OCI-LY1 (cell line): ENCODE results near the gene RWDD3.

Experiments used
- H2AFZ ChIP-seq: fragments of 200-600 bp; sonication (generic), shearing (Covaris generic); 2 replicates; pipeline ENCODE4 v1.6.0; 2014; ENCODE audit warnings: antibody characterized with exemption, mild to moderate bottlenecking, low read length
- H3F3A ChIP-seq: fragments of 200-600 bp; sonication (generic), shearing (Covaris generic); 2 replicates; pipeline ENCODE4 v1.6.0; 2014; ENCODE audit warnings: mild to moderate bottlenecking, antibody characterized with exemption, low read length, moderate library complexity; ENCODE audit not compliant: insufficient read depth
- H3K27ac ChIP-seq: fragments of 200-600 bp; sonication (generic); 2 replicates; pipeline ENCODE4 v1.5.1; 2014; ENCODE audit warnings: low read length, mixed run types, mild to moderate bottlenecking, low read depth; ENCODE audit not compliant: poor library complexity, severe bottlenecking
- H3K27me3 ChIP-seq: fragments of 200-600 bp; sonication (generic); 2 replicates; pipeline ENCODE4 v1.6.0; 2014; ENCODE audit warnings: antibody characterized with exemption, mild to moderate bottlenecking, low read length, moderate library complexity; ENCODE audit not compliant: insufficient read depth
- H3K36me3 ChIP-seq: fragments of 200-600 bp; sonication (generic); 2 replicates; pipeline ENCODE4 v1.6.1; 2014; ENCODE audit warnings: mild to moderate bottlenecking, antibody characterized with exemption, low read length, moderate library complexity, mixed read lengths; ENCODE audit not compliant: insufficient read depth
- H3K4me1 ChIP-seq: fragments of 200-600 bp; sonication (generic); 2 replicates; pipeline ENCODE4 v1.5.1; 2014; ENCODE audit warnings: mild to moderate bottlenecking, low read length, moderate library complexity; ENCODE audit not compliant: insufficient read depth, severe bottlenecking
- H3K4me2 ChIP-seq: fragments of 200-600 bp; sonication (generic), shearing (Covaris generic); 2 replicates; pipeline ENCODE4 v1.6.1; 2014; ENCODE audit warnings: low read length
- H3K4me3 ChIP-seq: fragments of 200-600 bp; sonication (generic); 2 replicates; pipeline ENCODE4 v1.5.1; 2014; ENCODE audit warnings: low read length, low read depth, mild to moderate bottlenecking, mixed read lengths; ENCODE audit not compliant: poor library complexity, severe bottlenecking
- H3K79me2 ChIP-seq: fragments of 200-600 bp; shearing (Covaris generic); 2 replicates; pipeline ENCODE4 v1.6.1; 2016; ENCODE audit warnings: mixed run types, low read length, mixed read lengths; ENCODE audit not compliant: insufficient read depth
- H3K9ac ChIP-seq: fragments of 200-600 bp; sonication (generic), shearing (Covaris generic); 2 replicates; pipeline ENCODE4 v1.6.1; 2014; ENCODE audit warnings: mild to moderate bottlenecking, low read length, mixed read lengths
- H3K9me2 ChIP-seq: fragments of 200-600 bp; sonication (generic), shearing (Covaris generic); 2 replicates; pipeline ENCODE4 v1.6.1; 2014; ENCODE audit warnings: low read depth, mild to moderate bottlenecking, low read length, mixed read lengths
- H3K9me3 ChIP-seq: fragments of 200-600 bp; shearing (Covaris generic); 2 replicates; pipeline ENCODE4 v1.6.1; 2014; ENCODE audit warnings: low read length, mixed read lengths
- H4K20me1 ChIP-seq: fragments of 200-600 bp; sonication (generic), shearing (Covaris generic); 2 replicates; pipeline ENCODE4 v1.6.0; 2016; ENCODE audit warnings: mild to moderate bottlenecking, low read length; ENCODE audit not compliant: insufficient read depth
- EZH2 ChIP-seq: fragments of 200-600 bp; sonication (generic), shearing (Covaris generic); IDR thresholded peaks from 2 replicates; pipeline ENCODE4 v1.8.0; 2017; ENCODE audit warnings: borderline replicate concordance, mixed run types, mild to moderate bottlenecking, antibody characterized with exemption, low read length, moderate library complexity, mixed read lengths
- TF ChIP-seq, protein P1 (sequence below): fragments of 200-600 bp; sonication (generic), shearing (Covaris generic); IDR thresholded peaks from 2 replicates; pipeline ENCODE4 v1.5.1; 2017; ENCODE audit warnings: mild to moderate bottlenecking, antibody characterized with exemption, low read length, moderate library complexity, mixed read lengths

RWDD3 gene

GRCh38 chr1:95216292-95216990 is 17.6 kb upstream of the RWDD3 start:
- Histone ChIP-seq H3K4me3 (no peak overlapping the region), H3K36me3 (no peaks in the 10 kb centered on the region), H3F3A (no peaks in the 10 kb centered on the region), H3K4me1 (no peaks in the 10 kb centered on the region), H2AFZ (no peak overlapping the region), H3K27me3 (no peaks in the 10 kb centered on the region), H4K20me1 (no peaks in the 10 kb centered on the region), H3K9me3 (no peaks in the 10 kb centered on the region), H3K9me2 (no peaks in the 10 kb centered on the region), H3K4me2 (no peak overlapping the region; the same call in 1 of the 2 replicates), H3K27ac (no peak overlapping the region), H3K9ac (no peak overlapping the region), H3K79me2 (no peaks in the 10 kb centered on the region)
- TF ChIP-seq EZH2, result no peak
- TF ChIP-seq, protein P1, sequence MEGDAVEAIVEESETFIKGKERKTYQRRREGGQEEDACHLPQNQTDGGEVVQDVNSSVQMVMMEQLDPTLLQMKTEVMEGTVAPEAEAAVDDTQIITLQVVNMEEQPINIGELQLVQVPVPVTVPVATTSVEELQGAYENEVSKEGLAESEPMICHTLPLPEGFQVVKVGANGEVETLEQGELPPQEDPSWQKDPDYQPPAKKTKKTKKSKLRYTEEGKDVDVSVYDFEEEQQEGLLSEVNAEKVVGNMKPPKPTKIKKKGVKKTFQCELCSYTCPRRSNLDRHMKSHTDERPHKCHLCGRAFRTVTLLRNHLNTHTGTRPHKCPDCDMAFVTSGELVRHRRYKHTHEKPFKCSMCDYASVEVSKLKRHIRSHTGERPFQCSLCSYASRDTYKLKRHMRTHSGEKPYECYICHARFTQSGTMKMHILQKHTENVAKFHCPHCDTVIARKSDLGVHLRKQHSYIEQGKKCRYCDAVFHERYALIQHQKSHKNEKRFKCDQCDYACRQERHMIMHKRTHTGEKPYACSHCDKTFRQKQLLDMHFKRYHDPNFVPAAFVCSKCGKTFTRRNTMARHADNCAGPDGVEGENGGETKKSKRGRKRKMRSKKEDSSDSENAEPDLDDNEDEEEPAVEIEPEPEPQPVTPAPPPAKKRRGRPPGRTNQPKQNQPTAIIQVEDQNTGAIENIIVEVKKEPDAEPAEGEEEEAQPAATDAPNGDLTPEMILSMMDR, result no peak

DNA sequence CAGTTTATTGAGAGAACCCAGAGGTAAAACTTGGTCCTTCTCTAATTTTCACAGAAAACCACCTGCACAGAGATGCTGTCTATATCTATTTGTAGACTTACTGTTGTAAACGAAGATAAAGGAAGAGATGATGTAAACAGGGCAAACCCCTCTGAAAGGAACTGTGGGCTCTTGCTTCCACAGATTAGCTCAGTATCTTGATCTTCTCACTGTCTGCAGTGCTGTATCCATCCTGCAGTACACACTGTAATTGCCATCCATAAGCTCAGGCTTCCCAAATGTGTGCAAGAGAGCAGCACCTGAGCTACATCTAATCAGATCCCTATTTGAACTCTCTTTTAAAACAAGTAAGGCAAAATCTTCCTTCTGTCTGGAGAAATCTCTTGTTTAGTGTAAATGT is 16.6 kb upstream of the RWDD3 start:
- H3K79me2 ChIP-seq, result no peaks in the 10 kb centered on the region
- H3K36me3 ChIP-seq, result no peaks in the 10 kb centered on the region
- no peak overlapping the region for H3K4me3 ChIP-seq
- no peaks in the 10 kb centered on the region for H3F3A ChIP-seq
- H3K9me2 ChIP-seq, result no peaks in the 10 kb centered on the region
- no peak overlapping the region for H3K4me2 ChIP-seq
- no peaks in the 10 kb centered on the region for H3K9me3 ChIP-seq
- H3K4me1 ChIP-seq, result no peaks in the 10 kb centered on the region
- TF ChIP-seq, protein P1, result no peak
- no peak for TF ChIP-seq EZH2
- H3K9ac ChIP-seq, result no peak overlapping the region
- H4K20me1 ChIP-seq, result no peaks in the 10 kb centered on the region
- no peak overlapping the region for H3K27ac ChIP-seq
- no peaks in the 10 kb centered on the region for H3K27me3 ChIP-seq
- no peak overlapping the region for H2AFZ ChIP-seq

- TF ChIP-seq, protein P1, result no peak
- Histone ChIP-seq H4K20me1 (no peaks in the 10 kb centered on the region), H3K79me2 (no peaks in the 10 kb centered on the region), H3K9me2 (no peaks in the 10 kb centered on the region), H3K9me3 (no peaks in the 10 kb centered on the region), H3K9ac (no peak overlapping the region), H3K4me1 (no peaks in the 10 kb centered on the region), H3K27me3 (no peaks in the 10 kb centered on the region), H3K4me3 (no peak overlapping the region), H3K36me3 (no peaks in the 10 kb centered on the region), H3F3A (no peaks in the 10 kb centered on the region), H3K27ac (no peak overlapping the region), H2AFZ (no peak overlapping the region), H3K4me2 (no peak overlapping the region)
Observed at GRCh38 chr1:95219407-95219806, 14.6 kb upstream of the RWDD3 start.
